Lower lobe of right lung (tissue), 2 donors: ENCODE measurements around the gene TIMMDC1. TPM values are rescaled to one million over a fixed set of nuclear protein-coding genes. Genes with fewer than 3 reads are reported as not detected.

Source experiments
- ATAC-seq, 2 donors: fragments of 200-7000 bp; cut with Tn5 transposase; one replicate each; pipeline ENCODE4 v1.9.1; 2020 to 2022; ENCODE audit warnings: mild to moderate bottlenecking in 2 of 2, moderate library complexity in 2 of 2
- DNase-seq: peaks from one replicate; pipeline ENCODE4 v3.0.0-alpha.2; 2020
- H3K27ac ChIP-seq: fragments of 200-600 bp; one replicate; pipeline ENCODE4 v1.8.0; 2022
- H3K27me3 ChIP-seq: fragments of 200-600 bp; one replicate; pipeline ENCODE4 v1.8.0; 2022; ENCODE audit warnings: low read depth
- H3K36me3 ChIP-seq: fragments of 200-600 bp; one replicate; pipeline ENCODE4 v1.8.0; 2022; ENCODE audit warnings: mild to moderate bottlenecking
- H3K4me1 ChIP-seq: fragments of 200-600 bp; one replicate; pipeline ENCODE4 v1.8.0; 2022
- H3K4me3 ChIP-seq: fragments of 200-600 bp; one replicate; pipeline ENCODE4 v1.8.0; 2022; ENCODE audit warnings: mild to moderate bottlenecking
- H3K9me3 ChIP-seq: fragments of 200-600 bp; one replicate; pipeline ENCODE4 v1.8.0; 2022
- intact Hi-C: fragments of 100-400 bp; cut with DNase I; formaldehyde crosslinking; loops from one replicate; pipeline ENCODE4 v1.11.0; 2022
- total RNA-seq: library from RNA; stranded (reverse); fragmentation: NEBNext Ultra II Directional; extraction: Animal tissue kit (Norgen Biotek cat#: 25700); gene quantifications from one replicate; pipeline ENCODE4 v1.2.1, GENCODE V29; 2021
- TF ChIP-seq, protein P1 (sequence below): fragments of 200-600 bp; IDR thresholded peaks from one replicate; pipeline ENCODE4 v1.8.0; 2022; ENCODE audit warnings: antibody characterized with exemption, mild to moderate bottlenecking
- donor health status: DM: no; HTN: yes; CAD: no; lungs with severe emphysema.

TIMMDC1 gene
- total RNA-seq, 1 donor from 2014 or later = 99.4 TPM

DNA sequence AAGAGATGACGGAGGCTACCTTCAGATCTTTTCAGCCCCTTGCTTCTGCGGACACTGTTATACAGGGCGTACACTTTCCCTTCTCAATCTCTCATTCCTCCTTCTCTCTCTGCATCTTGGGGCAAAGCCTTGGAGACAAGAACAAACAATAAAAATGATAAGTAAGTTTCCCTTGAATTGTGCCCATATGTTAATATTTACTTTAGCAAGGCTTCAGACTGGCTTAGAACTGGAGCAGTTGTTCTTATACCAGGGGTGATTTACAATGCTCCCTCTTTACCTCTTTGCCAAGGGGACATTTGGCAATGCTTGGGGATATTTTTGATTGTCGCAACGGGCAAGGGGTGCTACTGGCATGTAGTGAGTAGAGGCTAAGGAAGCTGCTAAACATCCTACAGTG, 29.4 kb downstream of the TIMMDC1 start:
- TF ChIP-seq, protein P1, sequence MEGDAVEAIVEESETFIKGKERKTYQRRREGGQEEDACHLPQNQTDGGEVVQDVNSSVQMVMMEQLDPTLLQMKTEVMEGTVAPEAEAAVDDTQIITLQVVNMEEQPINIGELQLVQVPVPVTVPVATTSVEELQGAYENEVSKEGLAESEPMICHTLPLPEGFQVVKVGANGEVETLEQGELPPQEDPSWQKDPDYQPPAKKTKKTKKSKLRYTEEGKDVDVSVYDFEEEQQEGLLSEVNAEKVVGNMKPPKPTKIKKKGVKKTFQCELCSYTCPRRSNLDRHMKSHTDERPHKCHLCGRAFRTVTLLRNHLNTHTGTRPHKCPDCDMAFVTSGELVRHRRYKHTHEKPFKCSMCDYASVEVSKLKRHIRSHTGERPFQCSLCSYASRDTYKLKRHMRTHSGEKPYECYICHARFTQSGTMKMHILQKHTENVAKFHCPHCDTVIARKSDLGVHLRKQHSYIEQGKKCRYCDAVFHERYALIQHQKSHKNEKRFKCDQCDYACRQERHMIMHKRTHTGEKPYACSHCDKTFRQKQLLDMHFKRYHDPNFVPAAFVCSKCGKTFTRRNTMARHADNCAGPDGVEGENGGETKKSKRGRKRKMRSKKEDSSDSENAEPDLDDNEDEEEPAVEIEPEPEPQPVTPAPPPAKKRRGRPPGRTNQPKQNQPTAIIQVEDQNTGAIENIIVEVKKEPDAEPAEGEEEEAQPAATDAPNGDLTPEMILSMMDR = no peak
- DNase-seq = no peak
- Histone ChIP-seq H3K27me3 (no peaks in the 10 kb centered on the region), H3K9me3 (no peaks in the 10 kb centered on the region), H3K4me1 (no peaks in the 10 kb centered on the region), H3K27ac (no peak overlapping the region), H3K4me3 (no peak overlapping the region), H3K36me3 (peaks cover 24% of the 10 kb centered on the region)
- intact Hi-C loops = no loop called here
- no peak for ATAC-seq

DNA sequence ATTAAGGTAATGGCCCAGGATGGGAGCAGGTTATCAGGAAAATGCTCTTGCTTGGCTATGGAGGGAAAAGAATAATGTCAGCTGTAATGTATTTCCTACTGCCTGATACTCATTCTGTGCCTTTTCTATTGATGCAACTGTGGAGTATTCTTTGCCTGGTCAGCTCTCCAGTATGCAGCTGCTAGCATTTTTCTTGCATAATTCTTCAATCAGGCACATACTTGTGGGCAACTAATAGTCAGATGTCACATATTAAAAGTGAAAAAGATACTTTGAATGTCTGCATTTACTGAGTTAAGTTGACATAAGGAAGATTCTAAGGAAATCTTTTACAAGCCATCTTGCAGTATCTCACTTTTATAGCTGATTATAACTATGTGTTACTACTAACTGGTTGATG, 31.5 kb downstream of the TIMMDC1 start:
- H3K9me3 ChIP-seq = no peaks in the 10 kb centered on the region
- intact Hi-C loops = no loop called here
- no peaks in the 10 kb centered on the region for H3K4me1 ChIP-seq
- H3K4me3 ChIP-seq = no peak overlapping the region
- H3K36me3 ChIP-seq = peaks cover 2% of the 10 kb centered on the region
- ATAC-seq (peak in 1 of 2 donors; percentile 31), DNase-seq (no peak)
- H3K27me3 ChIP-seq = no peaks in the 10 kb centered on the region
- TF ChIP-seq, protein P1 = no peak
- no peak overlapping the region for H3K27ac ChIP-seq

DNA sequence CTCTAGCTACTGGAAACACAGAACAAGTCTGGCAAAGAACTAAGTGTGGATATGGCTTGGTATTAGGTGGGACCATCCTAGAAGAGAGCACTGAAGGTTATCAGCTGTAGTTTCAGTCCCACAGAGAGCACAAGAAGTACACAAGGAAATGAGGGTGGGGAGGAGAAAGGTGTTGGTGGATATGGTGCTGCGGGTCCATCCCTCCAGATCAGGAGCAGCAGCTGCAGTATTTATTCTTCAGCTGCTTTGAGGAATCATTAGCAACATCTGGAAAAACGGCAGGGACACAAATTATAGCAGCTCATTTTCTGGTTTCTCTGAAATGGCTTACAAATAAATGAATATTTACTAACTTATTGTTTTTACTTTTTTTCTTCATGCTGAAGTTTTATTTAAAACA, 32.1 kb downstream of the TIMMDC1 start:
- no peaks in the 10 kb centered on the region for H3K9me3 ChIP-seq
- no peaks in the 10 kb centered on the region for H3K4me1 ChIP-seq
- no peaks in the 10 kb centered on the region for H3K27me3 ChIP-seq
- DNase-seq (no peak), ATAC-seq (peak; percentile 51 to 71)
- no peak overlapping the region for H3K4me3 ChIP-seq
- H3K36me3 ChIP-seq = no peaks in the 10 kb centered on the region
- TF ChIP-seq, protein P1 = no peak
- intact Hi-C loops = no loop called here
- no peak overlapping the region for H3K27ac ChIP-seq

DNA sequence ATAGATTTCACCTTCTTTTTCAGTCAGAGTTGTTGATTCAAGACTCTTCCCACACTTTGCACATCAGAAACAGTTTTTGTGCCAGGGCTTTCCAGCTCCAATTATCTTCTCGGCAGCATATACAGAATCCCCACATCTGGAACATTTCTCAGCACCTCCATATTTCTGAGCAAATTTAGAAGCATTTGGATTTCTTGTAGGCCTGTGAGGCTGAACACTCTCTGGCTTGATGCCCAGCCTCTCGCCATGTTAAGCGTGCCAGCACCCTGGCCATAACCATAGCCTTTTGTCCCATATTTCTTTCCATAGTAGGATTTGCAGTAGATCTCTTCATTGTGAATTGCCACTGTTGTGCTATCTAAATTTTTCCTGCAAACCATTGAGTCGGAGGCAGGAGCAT, 32.8 kb downstream of the TIMMDC1 start:
- TF ChIP-seq, protein P1 = no peak
- ATAC-seq (peak; percentile 23 to 35), DNase-seq (no peak)
- Histone ChIP-seq H3K27me3 (no peaks in the 10 kb centered on the region), H3K4me3 (peak overlapping the region; percentile 8), H3K27ac (no peak overlapping the region), H3K36me3 (no peaks in the 10 kb centered on the region), H3K4me1 (no peaks in the 10 kb centered on the region), H3K9me3 (no peaks in the 10 kb centered on the region)
- intact Hi-C loops = no loop called here

DNA sequence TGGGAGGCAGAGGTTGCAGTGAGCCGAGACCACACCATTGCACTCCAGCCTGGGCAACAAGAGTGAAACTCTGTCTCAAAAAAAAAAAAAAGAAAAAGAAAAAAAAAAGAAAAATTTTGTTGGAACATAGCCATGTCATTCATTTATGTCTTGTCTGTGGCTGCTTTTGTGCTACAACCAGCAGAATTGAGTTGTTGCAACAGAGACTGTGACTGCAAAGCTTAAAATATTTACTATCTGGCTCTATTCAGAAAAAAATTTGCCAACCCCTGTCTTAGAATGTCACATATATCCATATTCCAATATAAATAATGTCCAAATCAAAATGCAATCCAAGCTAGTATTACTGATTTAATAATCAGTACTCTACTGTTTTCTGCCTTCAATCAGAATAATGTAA, 35.9 kb downstream of the TIMMDC1 start:
- no peaks in the 10 kb centered on the region for H3K9me3 ChIP-seq
- ATAC-seq (no peak), DNase-seq (no peak)
- intact Hi-C loops = no loop called here
- H3K4me3 ChIP-seq = no peak overlapping the region
- no peaks in the 10 kb centered on the region for H3K4me1 ChIP-seq
- H3K27me3 ChIP-seq = no peaks in the 10 kb centered on the region
- no peaks in the 10 kb centered on the region for H3K36me3 ChIP-seq
- no peak overlapping the region for H3K27ac ChIP-seq
- TF ChIP-seq, protein P1 = no peak

DNA sequence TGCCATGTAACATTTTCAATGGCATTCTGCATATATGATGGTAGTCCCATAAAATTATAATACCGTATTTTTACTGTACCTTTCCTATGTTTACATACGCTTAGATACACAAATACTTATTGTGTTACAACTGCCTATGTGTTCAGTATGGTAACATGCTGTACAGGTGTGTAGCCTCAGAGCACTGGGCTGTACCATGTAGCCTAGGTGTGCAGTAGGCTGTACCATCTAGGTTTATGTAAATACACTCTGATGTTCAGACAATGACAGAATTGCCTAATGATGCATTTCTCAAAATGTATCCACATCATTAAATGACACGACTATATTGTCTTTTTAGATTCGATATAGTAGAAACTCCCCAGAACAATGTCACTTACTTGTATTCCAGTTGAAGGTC, 38.4 kb downstream of the TIMMDC1 start:
- Histone ChIP-seq H3K4me1 (no peaks in the 10 kb centered on the region), H3K4me3 (no peak overlapping the region), H3K27me3 (no peaks in the 10 kb centered on the region), H3K27ac (no peak overlapping the region), H3K9me3 (no peaks in the 10 kb centered on the region), H3K36me3 (no peaks in the 10 kb centered on the region)
- TF ChIP-seq, protein P1 = no peak
- ATAC-seq (no peak), DNase-seq (no peak)
- intact Hi-C loops = no loop called here
